K562 (cell line): ENCODE data around the gene CTDSP1. TPM values are rescaled to one million over a fixed set of nuclear protein-coding genes. Genes with fewer than 3 reads are reported as not detected.
A peak's percentile ranks its signal among the peaks of the same experiment; 100 is the strongest.

Experiments used
- BRF1 ChIP-seq: IDR thresholded peaks from 3 replicates; pipeline ENCODE4 v1.6.1; 2011; ENCODE audit warnings: borderline replicate concordance, mild to moderate bottlenecking; ENCODE audit not compliant: insufficient read length; ENCODE audit errors: extremely low read depth
- CCAR2 ChIP-seq: fragments of 200-400 bp; formaldehyde crosslinking; IDR thresholded peaks from 2 replicates; pipeline ENCODE4 v1.6.1; 2017; ENCODE audit warnings: mild to moderate bottlenecking, low read depth, low read length
- CHD4 ChIP-seq: fragments of 200-600 bp; sonication (generic); IDR thresholded peaks from 3 replicates; pipeline ENCODE4 v1.6.1; 2012; ENCODE audit warnings: low read depth, mild to moderate bottlenecking, mixed read lengths, low read length, inconsistent platforms; ENCODE audit not compliant: insufficient read depth, insufficient replicate concordance, poor library complexity, severe bottlenecking
- GATAD2A ChIP-seq: fragments of 450-650 bp; IDR thresholded peaks from 2 replicates; pipeline ENCODE4 v1.6.1; 2017
- NEUROD1 ChIP-seq: fragments of 150-350 bp; IDR thresholded peaks from 2 replicates; pipeline ENCODE4 v1.6.1; 2014; ENCODE audit warnings: borderline replicate concordance, low read length, low read depth; ENCODE audit not compliant: partially characterized antibody
- NFE2 ChIP-seq: IDR thresholded peaks from 2 replicates; pipeline ENCODE4 v1.6.1; 2014; ENCODE audit warnings: antibody characterized with exemption, low read depth
- NR0B1 ChIP-seq: fragments of 450-650 bp; IDR thresholded peaks from one replicate; pipeline ENCODE4 v1.6.1; 2018; ENCODE audit warnings: mild to moderate bottlenecking, moderate library complexity; ENCODE audit not compliant: partially characterized antibody
- POLR2A ChIP-seq: fragments of 450-650 bp; conservative IDR thresholded peaks from 2 replicates; pipeline ENCODE4 v1.6.1; 2016
- PTBP1 ChIP-seq: fragments of 200-400 bp; formaldehyde crosslinking; IDR thresholded peaks from 2 replicates; pipeline ENCODE4 v1.6.1; 2017; ENCODE audit warnings: low read depth, low read length
- RAD51 ChIP-seq: fragments of 450-650 bp; IDR thresholded peaks from 2 replicates; pipeline ENCODE4 v1.7.1; 2016; ENCODE audit warnings: low read depth, mild to moderate bottlenecking, borderline replicate concordance
- SAFB2 ChIP-seq: fragments of 200-400 bp; formaldehyde crosslinking; IDR thresholded peaks from 2 replicates; pipeline ENCODE4 v1.6.1; 2018; ENCODE audit warnings: borderline replicate concordance, low read length, low read depth, moderate library complexity; ENCODE audit not compliant: severe bottlenecking
- TCF7L2 ChIP-seq: fragments of 150-350 bp; IDR thresholded peaks from 2 replicates; pipeline ENCODE4 v1.6.1; 2016; ENCODE audit warnings: low read depth, mild to moderate bottlenecking, low read length, moderate library complexity
- THAP12 ChIP-seq: fragments of 250-450 bp; sonication (Bioruptor Pico); IDR thresholded peaks from 2 replicates; pipeline ENCODE4 v1.9.0; 2021; ENCODE audit warnings: mild to moderate bottlenecking, inconsistent platforms
- ZNF212 ChIP-seq: fragments of 450-650 bp; formaldehyde crosslinking; IDR thresholded peaks from 2 replicates; pipeline ENCODE4 v1.4.0; 2020; ENCODE audit warnings: mild to moderate bottlenecking
- ZNF280B ChIP-seq: fragments of 250-450 bp; sonication (Bioruptor Pico); IDR thresholded peaks from 2 replicates; pipeline ENCODE4 v1.5.1; 2021; ENCODE audit warnings: mild to moderate bottlenecking
- ZNF785 ChIP-seq: fragments of 250-450 bp; sonication (Bioruptor Pico); IDR thresholded peaks from 2 replicates; pipeline ENCODE4 v1.4.0; 2020; ENCODE audit warnings: mild to moderate bottlenecking
- polyA plus RNA-seq, 8 experiments: library from polyadenylated mRNA; depleted of rRNA in 4 of 8; stranded (reverse) in 5 of 8; unstranded in 3 of 8; fragments of >200 nt; fragmentation: Nextera tagmentation in 2 of 8; fragmentation: Illumina TruSeq in 1 of 8; extraction: Ambion mirVana in 2 of 8; extraction: Trizol in 1 of 8; gene quantifications; 2 replicates each; pipeline versions ENCODE4 v1.2.1 to v1.2.3, GENCODE V29; 2011 to 2014; ENCODE audit warnings: inconsistent platforms in 1 of 8, missing spikeins in 1 of 8
- total RNA-seq, 7 experiments: library from RNA; depleted of rRNA in 6 of 7; stranded (reverse); fragments of >200 nt in 6 of 7; fragmentation: Illumina TruSeq in 2 of 7; extraction: Trizol in 2 of 7; gene quantifications; 2 replicates each; pipeline versions ENCODE4 v1.2.1 to v1.2.3, GENCODE V29; 2011 to 2021; ENCODE audit warnings: low replicate concordance in 1 of 7
- TF ChIP-seq, protein P1 (sequence below), 3 experiments: fragments of 200-800 bp in 1 of 3; fragments of 250-450 bp in 1 of 3; fragments of 450-650 bp in 1 of 3; sonication (Bioruptor Pico) in 1 of 3; sonication (Bioruptor generic) in 1 of 3; formaldehyde crosslinking in 1 of 3; IDR thresholded peaks; 2 replicates each; pipeline versions ENCODE4 v1.6.1 to v1.8.0; 2016 to 2022; ENCODE audit warnings: mild to moderate bottlenecking in 2 of 3, missing genetic modification characterization in 2 of 3, missing compliant biosample characterization in 1 of 3, moderate library complexity in 1 of 3

Gene CTDSP1
- total and polyA plus RNA-seq, 9 of the 15 experiments (the other 6 are each of a cell fraction or from before 2014, with no cell fraction given), result 2.4 to 74.8 (median 45.8) TPM

DNA sequence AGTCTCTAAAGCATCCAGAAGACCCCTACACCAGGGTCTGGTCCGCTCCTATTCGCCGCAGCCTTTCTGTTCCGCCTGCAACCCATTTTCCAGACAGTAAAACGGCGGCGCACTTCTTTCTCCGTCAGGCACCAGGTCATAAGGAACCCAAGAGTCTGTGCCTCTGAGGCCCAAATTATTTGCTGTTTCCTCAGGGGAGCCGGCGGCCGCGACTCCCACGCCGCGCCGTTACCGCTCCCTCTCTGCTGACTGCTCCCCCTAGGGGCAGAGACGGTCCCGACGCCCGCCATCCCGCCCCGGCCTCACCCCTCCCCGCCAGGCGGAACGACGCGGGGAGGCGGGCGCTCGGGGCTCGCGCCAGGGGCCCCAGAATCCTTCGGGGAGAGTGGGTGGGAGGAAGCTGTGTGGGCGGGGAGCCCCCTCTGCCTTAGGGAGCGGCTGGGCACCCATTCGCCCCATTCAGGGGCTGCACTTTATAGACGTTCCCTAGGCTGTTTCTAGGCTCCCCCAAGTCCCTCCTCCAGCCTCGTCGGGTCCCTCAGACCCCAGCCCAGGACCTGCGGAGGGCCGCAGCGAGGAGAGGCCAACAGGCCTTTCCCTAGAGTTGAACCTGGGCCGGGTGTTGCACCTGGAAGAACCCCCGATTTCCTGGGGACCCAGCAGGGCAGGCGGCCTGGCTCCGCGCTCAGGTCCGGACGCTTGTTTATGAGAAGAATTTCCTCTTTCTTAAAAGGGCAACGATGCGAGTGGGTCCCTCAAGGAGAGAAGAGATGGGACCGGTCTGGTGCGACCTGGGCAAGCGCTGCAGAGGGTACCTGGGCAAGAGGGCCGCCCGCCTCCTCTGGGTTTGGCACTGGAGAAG lies 3.6 kb upstream of the CTDSP1 start (continued):
- TF ChIP-seq GATAD2A (peak; percentile 87; the same call in 1 of the 2 replicates), ZNF785 (CRISPR knock-in tag) (no peak), CCAR2 (no peak), BRF1 (no peak), NFE2 (no peak), CHD4 (no peak), ZNF212 (CRISPR knock-in tag) (no peak), NEUROD1 (peak; percentile 94), NR0B1 (no peak), TCF7L2 (no peak), ZNF280B (no peak), RAD51 (no peak), PTBP1 (peak; percentile 95), THAP12 (CRISPR knock-in tag) (no peak), SAFB2 (no peak), POLR2A (peak; percentile 60; the same call in 1 of the 2 replicates)
- TF ChIP-seq, protein P1, sequence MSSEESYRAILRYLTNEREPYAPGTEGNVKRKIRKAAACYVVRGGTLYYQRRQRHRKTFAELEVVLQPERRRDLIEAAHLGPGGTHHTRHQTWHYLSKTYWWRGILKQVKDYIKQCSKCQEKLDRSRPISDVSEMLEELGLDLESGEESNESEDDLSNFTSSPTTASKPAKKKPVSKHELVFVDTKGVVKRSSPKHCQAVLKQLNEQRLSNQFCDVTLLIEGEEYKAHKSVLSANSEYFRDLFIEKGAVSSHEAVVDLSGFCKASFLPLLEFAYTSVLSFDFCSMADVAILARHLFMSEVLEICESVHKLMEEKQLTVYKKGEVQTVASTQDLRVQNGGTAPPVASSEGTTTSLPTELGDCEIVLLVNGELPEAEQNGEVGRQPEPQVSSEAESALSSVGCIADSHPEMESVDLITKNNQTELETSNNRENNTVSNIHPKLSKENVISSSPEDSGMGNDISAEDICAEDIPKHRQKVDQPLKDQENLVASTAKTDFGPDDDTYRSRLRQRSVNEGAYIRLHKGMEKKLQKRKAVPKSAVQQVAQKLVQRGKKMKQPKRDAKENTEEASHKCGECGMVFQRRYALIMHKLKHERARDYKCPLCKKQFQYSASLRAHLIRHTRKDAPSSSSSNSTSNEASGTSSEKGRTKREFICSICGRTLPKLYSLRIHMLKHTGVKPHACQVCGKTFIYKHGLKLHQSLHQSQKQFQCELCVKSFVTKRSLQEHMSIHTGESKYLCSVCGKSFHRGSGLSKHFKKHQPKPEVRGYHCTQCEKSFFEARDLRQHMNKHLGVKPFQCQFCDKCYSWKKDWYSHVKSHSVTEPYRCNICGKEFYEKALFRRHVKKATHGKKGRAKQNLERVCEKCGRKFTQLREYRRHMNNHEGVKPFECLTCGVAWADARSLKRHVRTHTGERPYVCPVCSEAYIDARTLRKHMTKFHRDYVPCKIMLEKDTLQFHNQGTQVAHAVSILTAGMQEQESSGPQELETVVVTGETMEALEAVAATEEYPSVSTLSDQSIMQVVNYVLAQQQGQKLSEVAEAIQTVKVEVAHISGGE (CRISPR knock-in tag; IDR thresholded peaks at IDR 0.05), result peak in 2 of 3 experiments; percentile 52 to 59; a peak in 3 of 6 replicates
